CD4-positive, alpha-beta T cell treated with Interleukin-17A for 1 hour (primary cell): ENCODE data around the gene PLXNB1.
A peak's percentile ranks its signal among the peaks of the same experiment; 100 is the strongest.
"Not testable (repeated sequence)": the region's sequence is repeated elsewhere in the genome, so short reads cannot be mapped to it uniquely, and the experiment has no call there.

Experiments
- DNase-seq: peaks from one replicate; pipeline ENCODE4 v3.0.0-alpha.2; 2020

The PLXNB1 gene, protein sequence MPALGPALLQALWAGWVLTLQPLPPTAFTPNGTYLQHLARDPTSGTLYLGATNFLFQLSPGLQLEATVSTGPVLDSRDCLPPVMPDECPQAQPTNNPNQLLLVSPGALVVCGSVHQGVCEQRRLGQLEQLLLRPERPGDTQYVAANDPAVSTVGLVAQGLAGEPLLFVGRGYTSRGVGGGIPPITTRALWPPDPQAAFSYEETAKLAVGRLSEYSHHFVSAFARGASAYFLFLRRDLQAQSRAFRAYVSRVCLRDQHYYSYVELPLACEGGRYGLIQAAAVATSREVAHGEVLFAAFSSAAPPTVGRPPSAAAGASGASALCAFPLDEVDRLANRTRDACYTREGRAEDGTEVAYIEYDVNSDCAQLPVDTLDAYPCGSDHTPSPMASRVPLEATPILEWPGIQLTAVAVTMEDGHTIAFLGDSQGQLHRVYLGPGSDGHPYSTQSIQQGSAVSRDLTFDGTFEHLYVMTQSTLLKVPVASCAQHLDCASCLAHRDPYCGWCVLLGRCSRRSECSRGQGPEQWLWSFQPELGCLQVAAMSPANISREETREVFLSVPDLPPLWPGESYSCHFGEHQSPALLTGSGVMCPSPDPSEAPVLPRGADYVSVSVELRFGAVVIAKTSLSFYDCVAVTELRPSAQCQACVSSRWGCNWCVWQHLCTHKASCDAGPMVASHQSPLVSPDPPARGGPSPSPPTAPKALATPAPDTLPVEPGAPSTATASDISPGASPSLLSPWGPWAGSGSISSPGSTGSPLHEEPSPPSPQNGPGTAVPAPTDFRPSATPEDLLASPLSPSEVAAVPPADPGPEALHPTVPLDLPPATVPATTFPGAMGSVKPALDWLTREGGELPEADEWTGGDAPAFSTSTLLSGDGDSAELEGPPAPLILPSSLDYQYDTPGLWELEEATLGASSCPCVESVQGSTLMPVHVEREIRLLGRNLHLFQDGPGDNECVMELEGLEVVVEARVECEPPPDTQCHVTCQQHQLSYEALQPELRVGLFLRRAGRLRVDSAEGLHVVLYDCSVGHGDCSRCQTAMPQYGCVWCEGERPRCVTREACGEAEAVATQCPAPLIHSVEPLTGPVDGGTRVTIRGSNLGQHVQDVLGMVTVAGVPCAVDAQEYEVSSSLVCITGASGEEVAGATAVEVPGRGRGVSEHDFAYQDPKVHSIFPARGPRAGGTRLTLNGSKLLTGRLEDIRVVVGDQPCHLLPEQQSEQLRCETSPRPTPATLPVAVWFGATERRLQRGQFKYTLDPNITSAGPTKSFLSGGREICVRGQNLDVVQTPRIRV (N-terminal part only)

DNA sequence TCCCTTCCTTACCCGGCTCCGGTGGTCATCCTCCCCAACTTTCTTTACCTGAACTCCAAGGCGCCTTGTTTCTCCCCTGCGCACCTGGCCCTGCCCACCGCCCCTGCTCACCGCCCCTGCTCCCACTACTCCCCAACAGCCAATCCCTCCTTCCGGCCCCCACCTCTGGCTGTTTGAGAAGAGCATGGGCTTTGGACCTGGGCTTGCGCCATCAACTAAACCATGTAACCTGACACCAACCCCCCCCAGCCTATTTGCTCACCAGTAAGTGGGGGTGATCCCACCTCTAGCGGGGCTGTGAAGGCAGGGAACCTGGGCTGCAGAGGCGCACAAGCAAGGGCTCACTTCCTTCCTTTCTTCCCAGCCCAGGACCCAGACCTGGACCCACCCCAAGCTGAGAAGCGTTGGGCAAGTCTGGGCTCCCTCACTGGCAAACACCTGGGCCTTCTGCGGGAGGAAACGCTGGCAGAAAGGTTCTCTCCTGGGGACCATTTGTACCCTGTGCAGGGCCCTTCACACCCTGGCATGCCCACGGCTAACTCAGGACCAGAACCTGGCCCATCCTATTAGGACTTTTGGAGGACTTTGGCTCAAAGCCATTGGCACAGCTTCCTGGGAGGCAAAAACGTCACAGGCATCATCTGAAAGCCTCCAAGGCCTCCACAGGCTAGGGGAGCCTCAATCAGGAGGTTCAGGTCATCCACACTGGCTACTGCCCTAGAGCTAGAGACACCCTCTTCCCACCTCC lies at the start of gene PLXNB1:
Gene PLXNB1 (minus strand): TSS at position 127 of the 748 bp plus-strand sequence. CDS start 5,475 bp downstream, outside the sequence.
- DNase-seq, result no peak

DNA sequence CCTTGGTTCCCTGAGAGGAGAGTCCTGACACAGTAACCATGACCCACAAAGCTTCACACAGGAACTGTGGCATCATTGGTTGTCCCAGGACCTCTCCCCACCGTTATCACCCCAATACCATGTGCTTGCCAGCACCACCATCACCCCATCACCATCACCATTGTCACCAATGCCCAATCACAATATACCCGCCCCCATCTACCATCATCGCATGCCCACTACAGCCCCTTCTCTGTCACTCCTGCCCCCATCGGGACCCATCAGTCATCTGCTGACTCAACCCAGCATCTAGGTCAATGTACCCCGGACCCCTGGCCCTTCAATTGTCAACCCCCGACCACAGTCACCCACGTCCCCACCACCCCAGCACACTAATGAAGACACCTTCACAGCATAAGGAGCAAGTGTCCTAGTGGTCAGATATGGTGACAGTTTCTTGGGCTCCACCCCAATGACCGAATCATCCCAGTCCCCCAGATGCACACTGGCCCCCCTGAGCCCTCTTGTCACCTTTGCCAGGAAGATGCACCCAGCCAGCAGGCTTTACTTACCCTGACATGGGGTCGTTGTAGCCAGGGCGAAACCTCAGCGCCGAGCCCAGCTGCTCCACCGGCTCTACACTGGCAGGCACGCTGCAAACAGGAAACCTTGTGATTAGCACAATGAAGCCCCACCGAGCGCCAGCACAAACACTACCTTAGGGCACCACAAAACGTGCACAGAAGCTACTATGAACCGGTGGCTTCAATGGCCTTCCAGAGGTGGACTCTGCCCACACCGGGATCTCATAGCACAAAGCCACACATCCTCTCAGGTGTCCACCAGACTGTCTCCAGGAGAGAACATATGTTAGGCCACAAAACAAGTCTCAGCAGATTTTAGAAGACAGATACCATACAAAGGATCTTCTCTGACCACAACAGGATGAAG lies 49.0 kb upstream of the PLXNB1 start:
- DNase-seq, result peak; percentile 78

DNA sequence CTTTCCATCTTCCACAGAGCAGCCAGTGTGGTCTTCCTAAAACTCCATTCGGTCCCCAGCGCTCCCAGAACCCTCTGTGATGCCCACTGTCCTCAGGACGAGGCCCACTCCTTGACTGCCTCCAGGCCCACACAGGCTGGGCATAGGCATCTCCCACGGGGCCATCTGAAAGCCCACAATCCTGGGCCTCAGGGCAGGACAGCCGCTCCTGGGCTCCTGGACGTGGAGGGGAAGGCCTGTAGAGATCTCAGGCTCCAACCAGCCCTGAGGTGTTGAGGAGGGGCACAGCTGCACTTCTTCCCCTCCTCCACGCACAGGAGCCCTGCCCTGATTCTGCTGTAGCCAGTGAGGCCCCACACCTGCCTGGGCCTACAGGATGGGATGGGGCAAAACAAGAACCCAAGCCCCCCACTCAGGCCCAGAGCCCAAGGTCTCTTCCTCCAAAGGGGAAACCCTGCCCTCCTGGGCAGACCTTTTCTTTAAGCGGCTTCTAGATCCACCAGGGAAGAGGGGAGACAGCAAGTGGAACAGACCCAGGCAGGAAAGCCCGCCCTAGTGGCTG lies 48.2 kb upstream of the PLXNB1 start:
- DNase-seq, result no peak

DNA sequence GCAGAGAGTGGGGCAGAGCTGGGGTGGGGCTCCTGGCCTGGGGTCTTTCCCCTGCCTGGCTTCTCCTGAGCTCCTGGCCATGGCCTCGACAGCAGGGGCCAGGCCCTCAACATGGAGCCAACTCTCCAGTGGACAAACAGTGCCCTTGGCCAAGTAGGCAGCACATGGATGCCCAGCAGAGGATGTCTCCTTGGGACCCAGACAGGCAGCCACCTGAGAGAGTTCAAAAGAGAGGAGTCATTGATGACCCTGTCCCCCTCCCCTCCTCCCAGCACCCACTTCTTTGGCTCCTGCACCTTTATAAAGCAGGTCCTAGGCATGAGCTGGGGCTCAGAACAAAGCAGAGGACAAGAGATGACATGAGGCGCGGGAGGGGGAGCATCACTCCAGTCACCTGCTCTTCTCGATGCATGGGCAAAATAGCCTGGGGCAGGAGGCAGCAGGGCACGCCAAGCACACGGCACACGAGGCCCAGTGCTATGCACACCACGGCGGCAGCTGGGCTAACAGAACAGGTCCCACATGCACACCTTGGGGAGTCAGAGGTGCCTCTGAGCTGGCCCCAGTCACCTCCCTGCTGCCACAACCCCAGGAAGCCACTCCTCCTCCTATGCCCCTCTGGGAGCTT lies 46.7 kb upstream of the PLXNB1 start:
- DNase-seq, result no peak

DNA sequence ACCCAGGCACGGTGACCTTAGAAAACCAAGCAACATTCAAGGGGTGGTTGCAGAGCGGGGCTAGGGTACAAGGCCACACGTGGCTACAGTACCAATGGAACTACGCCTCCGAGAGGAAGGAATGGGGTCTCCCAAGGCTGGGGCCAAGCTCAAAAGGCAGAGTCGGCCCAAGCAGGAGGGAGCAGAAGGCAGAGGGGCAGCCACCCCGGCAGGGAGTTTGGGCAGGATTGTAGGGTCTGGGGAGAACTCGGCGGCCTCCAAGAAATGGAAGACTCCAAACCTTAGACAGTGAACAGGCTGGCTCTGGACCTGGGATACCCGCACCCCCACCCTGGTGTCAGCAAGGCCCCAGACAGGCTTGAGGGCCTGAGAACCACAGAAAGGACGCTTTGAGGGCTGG lies 45.3 kb upstream of the PLXNB1 start:
- DNase-seq, result no peak

DNA sequence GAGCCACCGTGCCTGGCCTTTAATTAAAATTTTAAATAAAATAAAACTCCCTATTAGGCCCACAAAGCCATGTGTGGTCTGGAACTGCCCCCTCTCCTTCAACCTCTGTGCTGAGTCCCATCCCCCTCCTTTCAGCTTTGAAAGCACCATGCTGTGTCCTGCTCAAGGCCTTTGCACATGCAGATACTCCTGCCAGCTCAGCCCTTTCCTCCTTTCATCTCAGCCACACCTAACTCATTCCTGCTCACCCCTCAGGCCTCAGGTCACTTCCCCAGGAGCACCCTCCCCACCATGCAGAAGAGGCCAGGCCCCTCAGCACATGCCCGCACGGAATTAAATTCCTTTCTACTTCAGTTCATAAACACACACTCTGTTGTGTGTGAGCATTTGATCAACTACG lies 44.7 kb upstream of the PLXNB1 start:
- no peak for DNase-seq

DNA sequence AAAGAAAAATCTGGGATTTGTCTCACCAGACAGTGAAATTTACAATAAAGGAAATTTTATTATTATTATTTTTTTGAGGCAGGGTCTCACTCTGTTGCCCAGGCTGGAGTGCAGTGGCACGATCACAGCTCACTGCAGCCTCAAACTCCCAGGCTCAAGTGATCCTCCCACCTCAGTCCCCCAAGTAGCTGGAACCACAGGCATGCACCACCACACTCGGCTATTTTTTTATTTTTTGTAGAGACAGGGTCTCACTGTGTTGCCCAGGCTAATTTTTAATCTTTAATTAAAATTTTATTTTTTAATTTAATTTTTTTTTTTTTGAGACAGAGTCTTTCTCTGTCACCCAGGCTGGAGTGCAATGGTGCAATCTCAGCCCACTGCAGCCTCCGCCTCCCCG lies 44.1 kb upstream of the PLXNB1 start:
- not testable (repeated sequence) for DNase-seq

DNA sequence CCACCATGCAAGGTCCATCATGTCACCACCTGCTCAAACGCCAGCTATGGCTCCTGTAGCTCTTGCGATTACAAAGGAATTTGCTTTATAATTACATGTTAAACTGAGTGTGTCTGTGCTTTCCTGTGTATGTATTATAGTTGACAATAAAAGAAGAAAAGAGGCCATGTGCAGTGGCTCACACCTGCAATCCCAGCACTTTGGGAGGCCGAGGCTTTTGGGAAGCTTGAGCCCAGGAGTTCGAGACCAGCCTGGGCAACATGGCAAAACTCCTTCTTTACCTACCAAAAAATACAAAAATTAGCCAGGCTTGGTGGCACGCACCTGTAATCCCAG lies 43.7 kb upstream of the PLXNB1 start:
- DNase-seq, result no peak

DNA sequence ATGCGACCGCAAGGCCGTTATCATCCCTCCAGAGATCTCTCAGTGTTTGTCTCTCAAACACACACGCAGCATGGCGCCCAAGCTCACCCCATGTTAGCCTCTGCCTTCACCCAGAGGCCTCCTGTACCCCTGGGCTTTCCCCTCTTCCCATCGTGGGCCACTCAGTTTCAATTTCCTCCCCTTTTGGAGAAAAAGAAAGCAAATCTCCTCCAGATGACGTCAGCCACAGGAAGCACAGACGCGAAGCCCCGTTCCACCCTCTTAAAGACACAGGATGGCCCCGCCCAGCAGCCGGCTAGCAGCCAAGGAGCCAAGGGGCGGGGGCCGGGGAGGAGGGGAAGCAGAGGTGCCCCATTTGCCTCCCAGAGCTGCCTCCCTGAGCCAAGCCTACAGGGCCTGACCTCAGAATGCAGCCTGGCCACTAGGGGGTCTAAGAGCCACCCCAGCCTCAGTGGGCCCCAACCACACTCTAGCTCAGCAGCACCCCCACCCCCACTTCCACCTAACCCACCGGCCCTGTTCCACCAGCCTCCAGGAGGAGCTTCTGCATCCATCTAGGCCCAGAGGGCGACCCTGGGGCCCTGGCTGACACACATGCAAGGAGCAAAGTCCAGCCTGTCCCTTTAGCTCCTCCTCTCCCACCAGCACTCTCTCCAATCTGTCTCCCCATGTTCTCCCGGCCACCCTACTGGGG lies 43.2 kb upstream of the PLXNB1 start:
- DNase-seq, result peak; percentile 98

DNA sequence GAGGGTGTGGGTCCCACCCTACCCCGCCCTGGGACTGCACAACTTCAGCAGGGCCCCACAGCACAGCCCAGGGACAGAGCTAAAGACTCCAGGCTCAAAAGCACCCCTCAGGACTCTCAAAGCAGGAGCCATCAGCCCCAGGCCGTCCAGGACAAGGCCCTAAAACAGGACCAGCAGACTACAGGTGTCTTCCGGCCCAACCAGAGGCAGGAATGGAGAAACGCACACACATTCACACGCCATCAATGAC lies 42.7 kb upstream of the PLXNB1 start:
- no peak for DNase-seq

DNA sequence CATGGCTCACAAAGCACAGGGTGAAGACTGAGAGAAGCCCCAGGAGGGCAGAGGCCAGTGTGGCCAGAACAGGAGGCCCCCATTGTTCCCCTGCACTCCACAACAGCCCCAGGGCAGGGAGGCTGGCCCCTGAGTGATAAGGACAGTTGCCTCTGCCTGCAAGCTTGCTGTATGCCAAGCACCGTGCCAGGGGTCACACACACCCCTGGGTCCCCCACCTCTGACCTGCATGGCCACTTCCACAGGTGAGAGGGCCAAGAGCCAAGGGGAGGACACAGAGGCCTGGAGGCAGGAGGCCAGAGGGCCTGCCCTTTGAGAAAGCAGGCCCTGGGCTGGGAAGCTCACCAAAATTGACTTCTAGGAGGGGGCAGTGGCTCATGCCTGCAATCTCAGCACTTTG lies 40.4 kb upstream of the PLXNB1 start:
- no peak for DNase-seq

DNA sequence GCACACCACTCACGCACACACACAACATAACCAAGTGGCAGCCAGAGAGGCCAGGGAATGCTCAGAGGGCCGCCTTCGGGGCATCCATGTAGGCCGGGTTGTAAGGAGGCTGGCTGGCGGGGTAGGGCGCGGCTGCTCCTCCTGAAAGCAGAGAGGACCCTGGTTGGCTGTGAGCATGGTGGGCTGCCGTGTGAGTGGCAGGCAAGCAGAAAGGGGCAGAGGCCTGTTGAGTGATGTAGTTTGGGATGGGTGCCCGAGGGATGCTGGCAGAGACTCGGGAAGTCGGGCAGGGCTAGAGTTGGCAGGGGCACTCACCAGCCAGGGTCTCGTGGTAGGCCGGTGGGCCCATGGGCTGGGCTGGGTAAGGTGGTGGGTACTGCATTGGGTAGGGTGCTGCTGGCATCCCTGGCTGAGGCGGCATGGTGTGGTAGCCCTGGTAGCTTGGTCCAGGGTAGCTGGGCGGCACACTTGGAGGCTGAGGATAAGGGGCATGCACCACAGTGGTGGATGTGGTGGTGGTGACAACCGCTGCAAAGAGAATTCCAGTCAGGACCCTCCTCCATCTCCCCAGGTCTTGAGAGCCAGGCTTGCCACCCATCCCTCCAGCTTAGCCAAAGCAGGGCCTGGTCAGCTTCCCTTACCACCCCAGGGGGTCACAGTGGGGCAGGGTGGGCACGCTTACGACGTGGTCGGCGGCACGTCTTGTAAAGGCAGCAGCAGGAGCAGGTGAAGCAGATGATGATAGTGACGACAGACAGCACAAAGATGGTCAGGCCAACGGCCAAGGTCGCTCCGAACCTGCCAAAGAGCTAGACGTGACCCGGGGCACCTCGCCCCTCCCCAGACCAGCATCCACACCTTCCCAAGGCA lies 39.4 kb upstream of the PLXNB1 start:
- no peak for DNase-seq

DNA sequence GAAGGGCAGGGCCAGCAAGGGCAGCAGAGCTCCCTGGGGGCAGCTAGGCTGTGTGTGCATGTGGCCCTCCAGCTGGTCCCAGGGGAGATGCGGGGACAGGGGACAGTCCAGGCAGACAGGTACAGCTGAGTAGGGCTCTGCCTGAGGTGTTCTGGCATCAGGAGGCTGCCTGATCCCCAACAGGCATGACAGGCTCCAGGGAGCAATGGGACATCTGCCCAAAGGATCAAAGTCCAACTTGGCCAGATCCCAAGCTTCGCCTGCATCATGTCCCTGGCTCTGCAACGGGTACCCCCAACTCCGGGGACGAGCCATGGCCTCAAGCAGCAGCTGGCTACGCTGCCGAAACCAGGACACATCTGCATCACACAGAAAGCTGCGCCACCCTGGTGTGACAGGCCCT lies 38.4 kb upstream of the PLXNB1 start:
- DNase-seq, result no peak

DNA sequence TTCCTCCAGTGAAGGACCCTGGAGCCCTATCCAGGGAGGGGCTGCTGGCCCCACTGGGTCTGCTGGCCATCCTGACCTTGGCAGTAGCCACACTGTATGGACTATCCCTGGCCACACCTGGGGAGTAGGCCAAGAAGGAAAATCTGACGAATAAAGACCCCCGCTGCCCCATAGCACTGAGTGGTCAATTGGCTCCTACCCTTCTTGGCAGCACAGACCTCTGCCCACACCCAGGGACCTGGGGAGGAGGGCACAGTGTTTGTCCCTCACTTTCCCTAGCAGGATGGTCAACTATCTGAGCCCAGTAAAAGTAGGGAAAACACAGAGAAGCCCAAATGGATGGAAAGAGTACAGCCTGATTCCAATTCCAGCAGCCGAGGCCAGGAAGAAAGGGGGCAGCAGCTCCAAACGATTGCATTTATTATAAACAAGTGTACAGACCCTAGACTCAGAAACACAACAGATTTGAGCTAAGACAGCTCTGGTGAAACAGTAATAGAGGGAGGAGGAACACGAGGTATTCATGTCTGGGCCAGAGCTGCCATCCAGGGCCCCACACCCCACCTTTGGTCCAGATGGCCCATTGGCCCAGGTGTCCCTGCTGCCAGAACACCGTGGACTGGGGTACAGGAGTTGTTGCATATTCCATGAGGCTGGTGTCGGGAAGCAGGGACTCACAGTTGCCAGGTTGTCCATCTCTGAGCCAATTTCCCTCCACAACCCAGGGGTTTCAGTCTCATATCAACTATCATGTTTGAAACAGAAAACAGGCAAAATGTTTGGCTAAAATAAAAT lies 37.8 kb upstream of the PLXNB1 start:
- no peak for DNase-seq

DNA sequence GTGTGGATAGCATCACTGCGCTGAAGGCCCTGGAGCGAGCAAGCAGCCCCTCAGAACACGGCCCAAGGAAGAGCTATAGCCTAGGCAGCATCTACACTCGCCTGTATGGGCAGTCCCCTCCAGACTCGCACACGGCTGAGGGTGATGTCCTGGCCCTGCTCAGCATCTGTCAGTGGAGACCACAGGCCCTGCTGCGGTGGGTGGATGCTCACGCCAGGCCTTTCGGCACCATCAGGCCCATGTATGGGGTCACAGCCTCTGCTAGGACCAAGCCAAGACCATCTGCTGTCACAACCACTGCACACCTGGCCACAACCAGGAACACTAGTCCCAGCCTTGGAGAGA lies 37.2 kb upstream of the PLXNB1 start:
- no peak for DNase-seq

DNA sequence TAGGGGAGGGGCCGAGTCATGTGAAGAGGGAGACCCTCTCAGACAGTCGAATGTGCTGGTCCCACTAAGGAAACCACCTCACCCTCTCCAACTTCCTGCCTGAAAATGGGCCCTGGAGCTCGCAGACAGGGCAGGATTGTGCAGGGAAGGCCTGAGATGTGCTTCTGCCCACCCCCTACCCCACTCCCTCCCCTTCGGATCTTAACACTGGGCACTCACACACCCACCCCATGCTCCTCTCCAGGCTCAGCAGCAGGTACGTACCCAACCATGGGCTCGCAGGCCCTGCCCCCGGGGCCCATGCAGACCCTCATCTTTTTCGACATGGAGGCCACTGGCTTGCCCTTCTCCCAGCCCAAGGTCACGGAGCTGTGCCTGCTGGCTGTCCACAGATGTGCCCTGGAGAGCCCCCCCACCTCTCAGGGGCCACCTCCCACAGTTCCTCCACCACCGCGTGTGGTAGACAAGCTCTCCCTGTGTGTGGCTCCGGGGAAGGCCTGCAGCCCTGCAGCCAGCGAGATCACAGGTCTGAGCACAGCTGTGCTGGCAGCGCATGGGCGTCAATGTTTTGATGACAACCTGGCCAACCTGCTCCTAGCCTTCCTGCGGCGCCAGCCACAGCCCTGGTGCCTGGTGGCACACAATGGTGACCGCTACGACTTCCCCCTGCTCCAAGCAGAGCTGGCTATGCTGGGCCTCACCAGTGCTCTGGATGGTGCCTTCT lies 36.7 kb upstream of the PLXNB1 start:
- DNase-seq, result peak; percentile 47

DNA sequence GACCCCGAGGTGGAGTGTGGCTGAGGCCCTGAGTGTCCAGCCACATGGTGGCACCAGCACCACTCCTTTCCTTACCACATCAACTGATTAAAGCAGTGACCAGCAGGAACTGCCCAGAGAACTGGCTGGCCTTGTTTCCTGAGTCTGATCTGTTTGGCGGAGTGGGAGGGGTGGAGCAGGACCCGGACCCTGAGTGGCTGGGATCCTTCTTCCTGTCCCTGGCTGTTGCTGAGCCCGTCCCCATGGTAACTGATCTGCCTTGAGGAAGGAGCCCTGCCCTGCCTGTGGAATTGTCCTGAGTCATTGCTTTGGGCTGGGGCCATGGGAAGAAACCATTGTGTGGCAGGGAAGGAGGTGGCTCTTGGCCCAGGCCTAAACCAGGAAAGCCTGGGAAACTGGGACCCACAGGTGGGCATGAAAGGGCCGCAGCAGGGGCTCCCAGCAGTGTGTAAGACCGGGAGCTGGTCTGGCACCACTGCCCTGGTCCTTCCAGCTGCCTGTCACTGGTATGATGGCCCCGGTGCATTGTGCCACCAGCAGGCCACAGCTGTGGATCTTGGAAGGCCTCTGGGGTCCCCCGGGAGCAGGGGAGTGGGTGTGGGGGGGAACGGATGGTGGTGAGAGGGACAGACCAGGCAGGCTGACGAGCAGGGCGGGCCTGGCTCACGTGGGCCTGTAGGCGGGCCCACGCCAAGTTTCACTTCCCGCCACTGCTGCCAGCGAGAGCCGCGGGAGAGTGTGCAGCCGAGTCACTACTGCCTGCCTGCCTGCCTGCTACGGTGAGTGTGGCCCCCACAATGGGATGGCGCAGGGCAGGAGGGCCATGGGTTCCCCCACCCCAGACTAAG lies 35.9 kb upstream of the PLXNB1 start:
- DNase-seq, result peak; percentile 81
